HG02943 (cell line): ENCODE results near the gene CHST7.

Source experiments
- ATAC-seq: cut with Tn5 transposase; IDR thresholded peaks from one replicate; pipeline ENCODE4 v1.9.1; 2021; ENCODE audit warnings: mild to moderate bottlenecking, low read depth, moderate library complexity; ENCODE audit not compliant: unreplicated experiment

CHST7 gene

DNA sequence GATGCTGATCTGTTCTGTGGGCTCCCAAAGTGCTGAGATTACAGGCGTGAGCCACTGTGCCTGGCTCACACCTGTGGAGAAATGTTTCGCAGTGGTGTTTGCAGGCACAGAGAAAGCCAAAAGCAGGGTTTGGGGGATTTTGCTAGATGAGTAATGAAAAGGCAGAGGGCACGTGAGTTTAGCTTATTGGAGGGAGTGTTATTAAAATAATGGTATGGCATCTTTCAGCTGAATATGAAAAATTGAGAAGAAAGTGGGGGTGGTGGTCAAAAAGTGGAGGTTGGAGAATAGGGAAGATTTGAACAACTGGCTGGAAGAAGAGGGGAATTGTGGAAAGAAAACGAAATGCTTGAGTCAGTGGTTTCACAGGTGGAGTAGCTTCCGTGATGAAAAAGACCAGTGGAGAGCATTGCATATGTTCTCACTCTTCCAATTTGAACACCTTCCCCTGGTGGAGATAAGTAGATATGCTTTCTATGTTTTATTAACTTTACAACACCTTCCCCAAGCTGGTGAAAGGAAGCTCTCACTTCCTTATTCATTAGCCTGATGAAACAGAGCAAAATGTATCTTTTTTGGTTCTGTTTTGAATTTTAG, 1.1 kb upstream of the CHST7 start:
- ATAC-seq, result peak; percentile 39

DNA sequence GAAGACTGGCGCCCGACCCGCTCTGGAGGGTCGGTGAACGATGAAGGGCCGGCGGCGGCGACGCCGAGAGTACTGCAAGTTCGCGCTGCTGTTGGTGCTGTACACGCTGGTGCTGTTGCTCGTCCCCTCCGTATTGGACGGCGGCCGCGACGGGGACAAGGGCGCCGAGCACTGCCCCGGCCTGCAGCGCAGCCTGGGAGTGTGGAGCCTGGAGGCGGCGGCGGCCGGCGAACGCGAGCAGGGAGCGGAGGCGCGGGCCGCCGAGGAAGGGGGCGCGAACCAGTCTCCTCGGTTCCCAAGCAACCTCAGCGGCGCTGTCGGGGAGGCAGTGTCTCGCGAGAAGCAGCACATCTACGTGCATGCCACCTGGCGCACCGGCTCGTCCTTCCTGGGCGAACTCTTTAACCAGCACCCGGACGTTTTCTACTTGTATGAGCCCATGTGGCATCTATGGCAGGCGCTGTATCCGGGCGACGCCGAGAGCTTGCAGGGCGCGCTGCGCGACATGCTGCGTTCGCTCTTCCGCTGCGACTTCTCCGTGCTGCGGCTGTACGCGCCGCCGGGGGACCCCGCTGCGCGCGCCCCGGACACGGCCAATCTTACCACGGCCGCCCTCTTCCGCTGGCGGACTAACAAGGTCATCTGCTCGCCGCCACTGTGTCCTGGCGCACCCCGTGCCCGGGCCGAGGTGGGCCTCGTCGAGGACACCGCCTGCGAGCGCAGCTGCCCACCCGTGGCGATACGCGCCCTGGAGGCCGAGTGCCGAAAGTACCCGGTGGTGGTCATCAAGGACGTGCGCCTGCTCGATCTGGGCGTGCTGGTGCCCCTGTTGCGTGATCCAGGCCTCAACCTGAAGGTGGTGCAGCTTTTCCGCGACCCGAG, 568 bp downstream of the CHST7 start:
- ATAC-seq, result peak; percentile 41

DNA sequence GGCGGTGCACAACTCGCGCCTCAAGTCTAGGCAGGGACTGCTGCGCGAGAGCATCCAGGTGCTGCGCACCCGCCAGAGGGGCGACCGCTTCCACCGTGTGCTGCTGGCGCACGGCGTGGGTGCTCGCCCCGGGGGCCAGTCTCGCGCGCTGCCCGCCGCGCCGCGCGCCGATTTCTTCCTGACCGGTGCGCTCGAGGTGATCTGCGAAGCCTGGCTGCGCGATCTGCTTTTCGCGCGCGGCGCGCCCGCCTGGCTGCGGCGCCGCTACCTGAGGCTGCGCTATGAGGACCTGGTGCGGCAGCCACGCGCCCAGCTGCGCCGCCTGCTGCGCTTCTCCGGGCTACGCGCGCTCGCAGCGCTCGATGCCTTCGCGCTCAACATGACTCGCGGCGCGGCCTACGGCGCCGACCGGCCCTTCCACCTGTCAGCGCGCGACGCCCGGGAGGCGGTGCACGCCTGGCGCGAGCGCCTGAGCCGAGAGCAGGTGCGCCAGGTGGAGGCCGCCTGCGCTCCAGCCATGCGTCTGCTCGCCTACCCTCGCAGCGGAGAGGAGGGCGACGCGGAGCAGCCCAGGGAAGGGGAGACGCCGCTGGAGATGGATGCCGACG, 1.3 kb downstream of the CHST7 start:
- peak; percentile 4 for ATAC-seq

DNA sequence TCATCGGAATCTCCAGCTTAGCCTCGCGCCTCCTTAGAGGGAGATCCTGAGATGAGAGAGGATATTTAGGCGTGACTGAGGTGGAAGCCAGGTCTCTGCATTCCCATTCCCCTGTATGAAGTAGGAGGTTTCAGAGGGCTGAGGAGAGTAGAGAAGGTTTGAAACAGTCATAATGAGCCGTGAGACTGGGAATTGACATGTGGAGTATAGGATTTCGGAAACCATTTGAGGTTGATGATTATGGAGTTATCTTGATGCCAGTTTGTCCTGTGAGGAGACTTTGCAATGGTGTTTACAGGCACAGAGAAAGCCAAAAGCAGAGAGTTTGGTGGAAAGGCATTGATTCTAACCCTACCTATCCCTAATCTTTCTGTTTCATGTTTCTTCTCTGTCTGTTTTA, 2.0 kb downstream of the CHST7 start:
- no peak for ATAC-seq

DNA sequence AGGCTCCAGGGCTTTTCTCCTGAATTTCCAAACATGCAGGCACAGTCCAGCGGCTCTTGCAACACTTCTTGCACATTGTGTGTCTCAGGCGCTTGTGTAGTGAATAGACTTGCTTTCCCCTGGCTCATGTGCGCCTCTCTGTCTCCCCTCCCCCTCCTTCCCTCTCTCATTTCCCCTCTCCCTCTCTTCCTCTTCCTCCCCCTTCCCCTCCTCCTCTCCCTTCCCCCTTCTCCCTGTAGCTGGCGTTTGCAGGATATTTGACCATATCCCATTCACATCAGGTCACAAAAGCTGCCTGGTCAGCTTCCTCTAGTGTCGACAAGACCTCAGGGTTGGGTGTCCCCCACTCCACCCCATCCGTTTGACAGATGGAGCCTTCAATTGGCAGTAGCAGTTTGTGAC, 2.4 kb downstream of the CHST7 start:
- ATAC-seq, result no peak

DNA sequence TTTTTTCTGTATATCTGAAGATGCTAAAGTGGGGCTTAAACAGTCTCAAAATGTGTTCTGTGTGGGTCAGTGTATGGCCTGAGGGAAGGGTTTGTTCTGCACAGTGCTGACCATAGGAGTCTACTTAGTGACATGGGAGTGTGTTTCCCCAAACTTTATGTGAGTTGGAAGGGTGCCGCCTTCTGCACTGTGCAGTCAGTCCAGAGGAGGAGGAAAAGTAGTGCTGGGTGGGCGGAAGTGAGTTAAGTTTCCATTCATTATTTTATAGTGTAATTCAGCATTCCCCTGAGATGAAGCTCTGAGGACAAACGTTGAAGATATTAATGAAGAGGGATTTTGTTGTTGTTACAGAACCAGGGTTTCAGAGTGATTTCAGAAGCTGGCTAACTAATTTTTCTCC, 2.9 kb downstream of the CHST7 start:
- ATAC-seq, result no peak

DNA sequence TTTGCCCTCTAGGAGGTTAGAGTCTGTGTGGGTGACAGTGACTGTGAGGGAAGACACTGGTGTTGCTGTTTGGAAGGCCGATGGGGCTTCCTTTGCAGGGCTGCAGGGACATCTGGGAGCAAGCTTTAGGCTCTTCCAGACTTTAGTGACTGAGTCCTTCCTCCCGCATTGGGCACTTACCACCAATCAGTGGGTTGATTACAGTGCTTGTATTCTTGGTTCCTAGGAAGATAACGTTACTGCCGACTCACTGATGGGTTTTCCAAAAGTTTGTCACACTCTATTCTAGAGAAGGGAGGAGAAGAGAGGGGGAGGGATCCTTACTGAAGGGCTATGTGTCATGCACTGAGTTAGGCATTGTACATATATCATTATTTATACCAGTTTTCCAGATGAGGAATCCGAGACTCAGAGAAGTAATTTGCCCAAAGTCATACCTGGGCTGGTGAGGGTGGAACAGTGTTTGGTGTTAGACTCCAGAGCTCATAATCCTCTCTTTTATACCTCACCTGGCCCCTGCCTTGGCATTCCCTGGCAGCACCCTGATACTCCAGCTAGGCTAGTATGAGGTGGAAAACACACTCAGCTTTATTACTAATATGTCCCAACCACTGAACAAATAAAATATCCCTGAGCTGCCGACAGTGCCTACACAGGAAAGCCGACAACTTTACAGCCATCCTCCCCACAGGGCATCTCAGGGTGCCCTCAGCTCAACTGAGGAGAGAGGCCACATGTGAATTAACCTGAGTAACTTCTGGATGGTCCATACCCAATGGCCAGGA, 3.8 kb downstream of the CHST7 start:
- ATAC-seq, result no peak

DNA sequence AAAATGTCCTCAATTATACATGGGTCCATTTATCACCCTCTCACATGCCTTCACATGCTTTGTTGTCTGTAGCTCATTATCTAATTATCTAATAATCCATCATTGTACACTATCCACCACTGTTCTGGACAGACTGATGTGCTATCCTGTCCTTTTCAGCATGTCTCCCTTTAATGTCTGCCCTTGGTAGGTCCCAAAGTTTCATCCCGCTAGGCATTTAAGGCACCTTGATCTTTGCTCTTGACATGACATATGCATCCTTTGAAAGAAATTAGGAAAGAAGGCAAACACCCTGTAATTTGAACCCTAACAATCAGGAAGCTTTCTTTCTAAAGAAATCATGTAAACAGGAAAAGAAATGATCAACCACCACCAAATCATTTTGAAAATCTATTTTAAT, 5.7 kb downstream of the CHST7 start:
- no peak for ATAC-seq

DNA sequence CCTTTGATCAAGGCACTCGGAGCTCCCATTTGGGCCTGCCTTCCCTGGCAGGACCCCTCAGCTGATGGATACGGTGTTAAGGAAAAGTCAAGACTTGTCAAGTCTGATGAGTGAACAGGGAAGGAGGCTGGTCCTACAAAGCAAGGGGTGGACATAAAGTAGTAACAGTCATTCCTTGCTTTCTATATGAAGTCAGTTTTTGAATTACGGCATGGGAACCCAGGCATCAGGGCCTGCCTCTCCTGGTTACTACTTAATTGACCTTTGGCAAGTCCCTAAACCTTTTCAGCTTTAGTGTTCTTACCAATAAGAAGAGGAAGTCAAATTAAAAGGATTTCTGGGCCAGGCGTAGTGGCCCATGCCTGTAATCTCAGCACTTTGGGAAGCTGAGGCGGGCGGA, 7.0 kb downstream of the CHST7 start:
- ATAC-seq, result no peak

DNA sequence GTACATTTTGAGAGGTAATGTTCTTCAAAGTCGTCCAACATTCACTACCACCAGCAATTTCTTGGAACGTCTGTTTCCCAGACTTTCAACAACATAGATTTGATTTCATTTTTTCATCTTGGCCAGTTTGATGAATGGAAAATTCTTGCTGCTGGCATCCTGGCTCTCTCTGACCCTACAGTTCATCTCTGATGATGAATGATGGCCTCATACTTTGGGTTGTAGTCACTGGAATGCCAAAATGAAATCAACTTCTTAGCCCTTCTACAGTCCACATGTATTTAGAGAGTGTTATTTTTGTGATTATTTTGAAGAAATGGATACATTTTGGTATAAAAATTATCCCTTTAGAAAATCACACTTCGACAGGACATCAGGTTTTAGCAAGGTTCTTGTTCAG, 8.8 kb downstream of the CHST7 start:
- no peak for ATAC-seq

DNA sequence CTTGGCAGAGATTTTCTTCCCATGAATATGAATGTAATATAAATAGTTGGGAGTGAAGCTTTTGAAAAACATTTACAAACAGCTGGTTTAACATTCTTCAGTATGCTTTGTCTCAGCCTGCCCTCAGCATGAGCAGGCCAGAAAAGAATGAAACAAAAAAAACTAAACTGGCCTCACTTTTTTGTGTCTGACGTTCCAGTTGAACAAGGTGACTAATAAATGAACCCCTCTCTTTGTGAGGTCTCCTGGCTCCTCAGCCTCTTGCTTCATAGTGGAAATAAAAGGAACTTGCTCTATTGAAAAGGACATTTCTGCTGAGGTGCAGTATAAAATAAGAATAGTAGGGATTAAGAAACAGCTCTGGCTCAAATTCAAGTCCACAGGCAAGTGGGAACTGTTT, 9.4 kb downstream of the CHST7 start:
- no peak for ATAC-seq

DNA sequence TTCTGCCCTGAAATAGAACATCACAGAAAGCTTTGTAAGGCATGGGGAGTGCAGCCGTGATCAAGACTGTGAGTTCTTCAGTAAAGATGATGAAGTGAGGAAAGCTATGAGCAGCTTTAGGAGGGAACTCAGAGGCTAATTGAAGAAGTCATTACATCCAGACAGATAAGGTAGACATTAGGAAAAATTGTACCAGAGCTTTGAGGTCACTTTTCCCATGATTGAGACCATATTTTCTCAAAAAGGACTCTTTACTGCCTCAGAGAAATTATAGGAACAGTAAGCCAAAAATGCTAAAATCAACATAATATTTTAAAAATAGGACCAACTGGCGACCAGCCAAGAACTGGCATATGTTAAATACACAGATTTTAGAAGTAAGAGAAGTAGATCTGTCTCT, 11.2 kb downstream of the CHST7 start:
- ATAC-seq, result no peak

DNA sequence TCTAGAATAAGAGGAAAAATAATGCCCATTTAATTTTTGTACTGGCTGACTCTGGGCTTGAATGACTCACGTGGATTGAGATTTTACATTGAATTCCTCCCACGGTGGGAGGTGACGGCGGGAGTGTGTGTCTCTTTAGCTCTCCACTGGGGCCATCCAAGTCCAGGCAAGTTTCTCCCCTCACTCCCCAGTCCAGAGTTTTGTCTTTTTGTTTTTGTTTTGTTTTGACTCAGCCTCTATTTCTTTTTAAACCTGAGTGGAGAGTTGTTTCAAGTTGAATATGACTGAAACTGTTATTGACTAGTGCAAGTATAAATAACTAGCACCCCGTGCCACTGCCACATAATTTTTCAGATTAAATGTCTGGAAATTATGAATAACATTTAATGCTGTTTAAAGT, 13.6 kb downstream of the CHST7 start:
- ATAC-seq, result no peak

DNA sequence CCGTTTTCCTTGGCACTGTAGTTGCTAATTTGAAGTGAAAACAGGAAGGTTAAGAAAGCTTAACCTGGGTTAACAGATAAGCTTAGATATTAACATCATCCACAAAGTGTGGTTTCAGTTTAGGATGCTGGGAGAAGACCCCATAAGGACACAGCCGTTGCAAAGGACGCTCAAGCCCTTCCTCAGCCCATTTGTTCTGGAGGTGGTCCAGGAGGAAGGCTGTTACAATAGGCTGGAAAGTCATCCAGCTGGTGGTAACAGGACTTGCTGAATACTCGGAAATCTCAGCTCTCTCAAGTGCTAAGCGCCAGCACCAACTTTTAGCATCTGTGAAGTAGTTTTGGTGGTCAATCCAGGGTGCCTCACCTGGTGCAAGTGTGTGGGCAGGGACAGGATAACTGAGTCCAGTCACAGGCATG, 14.2 kb downstream of the CHST7 start:
- ATAC-seq, result no peak

DNA sequence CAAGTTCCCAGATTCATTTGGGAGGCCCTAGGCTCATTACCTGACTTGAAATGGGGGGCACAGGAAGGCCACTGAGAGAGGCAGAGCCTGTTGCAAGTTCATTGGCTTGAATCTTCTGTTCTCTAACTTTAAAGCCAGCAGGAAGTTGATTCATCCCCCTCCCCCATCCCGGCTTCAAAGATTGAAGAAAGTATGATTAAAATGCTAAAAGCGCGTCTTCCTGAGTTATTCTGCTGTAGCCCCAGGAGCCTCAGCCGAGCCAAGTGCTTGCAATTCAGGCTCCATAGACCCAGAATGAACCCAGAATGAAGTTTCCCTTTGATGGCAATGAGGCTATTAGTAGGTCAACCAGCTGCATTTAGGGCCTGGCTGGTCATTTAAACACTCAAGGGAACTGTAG, 14.7 kb downstream of the CHST7 start:
- no peak for ATAC-seq

DNA sequence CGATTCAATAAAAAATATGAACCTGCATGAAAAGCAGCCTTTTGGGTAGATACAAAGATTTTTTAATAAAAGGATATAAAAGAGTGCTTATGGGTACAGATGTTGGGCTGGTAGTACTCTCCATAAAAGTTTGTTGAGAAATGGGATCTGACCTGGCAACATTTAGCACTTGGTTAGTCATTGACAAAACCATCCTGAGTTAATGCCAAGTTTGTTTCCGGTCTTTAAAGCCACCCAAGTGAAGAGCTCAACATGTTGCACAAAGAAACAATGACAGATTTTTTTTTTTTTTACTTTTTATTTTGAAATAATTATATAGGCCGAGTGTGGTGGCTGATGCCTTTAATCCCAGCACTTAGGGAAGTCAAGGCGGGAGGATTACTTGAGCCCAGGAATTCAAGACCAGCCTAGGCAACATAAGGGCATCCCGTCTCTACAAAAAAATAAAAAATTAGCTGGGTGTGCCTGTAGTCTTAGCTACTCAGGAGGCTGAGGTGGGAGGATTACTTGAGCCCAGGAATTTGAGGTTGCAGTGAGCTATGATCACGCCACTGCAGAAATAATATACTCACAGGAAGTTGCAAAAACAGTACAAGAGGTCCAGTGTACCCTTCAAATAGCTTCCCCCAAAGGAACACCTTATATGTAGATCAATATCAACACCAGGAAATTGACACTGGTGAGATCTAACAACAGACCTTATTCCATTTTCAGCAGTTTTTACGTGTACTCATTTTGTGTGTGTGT, 16.6 kb downstream of the CHST7 start:
- ATAC-seq, result no peak

DNA sequence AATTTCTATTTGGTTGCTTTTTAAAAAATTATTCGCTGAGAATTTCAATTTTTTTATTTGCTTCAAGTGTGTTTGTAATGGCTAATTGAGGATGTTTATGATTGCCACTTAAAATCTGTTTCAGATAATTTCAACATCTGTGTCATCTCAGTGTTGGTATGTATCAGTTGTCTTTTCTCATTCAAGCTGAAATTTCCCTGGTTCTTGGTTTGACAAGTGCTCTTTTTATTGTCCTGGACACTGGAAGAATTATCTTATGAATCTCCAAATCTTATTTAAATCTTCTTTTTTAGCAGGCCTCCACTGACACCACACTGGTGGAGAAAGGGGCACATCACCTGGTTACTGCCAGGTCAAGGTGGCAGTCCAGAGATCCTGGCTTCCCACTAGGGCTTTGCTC, 21.5 kb downstream of the CHST7 start:
- no peak for ATAC-seq

DNA sequence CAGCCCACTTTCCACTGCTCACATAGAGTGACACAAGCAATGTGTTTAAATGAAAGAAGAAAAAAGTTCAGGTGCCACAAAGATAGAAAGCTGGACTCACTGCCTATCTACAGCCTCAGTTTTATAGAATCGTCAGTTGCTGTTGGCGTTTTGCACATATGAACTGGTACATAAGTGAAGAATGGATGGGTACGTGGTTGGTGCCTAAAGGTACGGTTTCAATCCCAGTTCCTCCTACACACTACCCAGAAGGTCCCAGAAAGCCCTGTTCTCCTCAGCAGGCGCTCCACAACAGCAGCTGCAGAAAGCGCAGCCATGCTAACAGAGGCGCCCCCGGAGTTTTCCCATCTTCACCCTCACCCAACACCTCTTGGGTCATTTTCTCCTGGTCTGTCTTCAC, 23.6 kb downstream of the CHST7 start:
- ATAC-seq, result no peak

DNA sequence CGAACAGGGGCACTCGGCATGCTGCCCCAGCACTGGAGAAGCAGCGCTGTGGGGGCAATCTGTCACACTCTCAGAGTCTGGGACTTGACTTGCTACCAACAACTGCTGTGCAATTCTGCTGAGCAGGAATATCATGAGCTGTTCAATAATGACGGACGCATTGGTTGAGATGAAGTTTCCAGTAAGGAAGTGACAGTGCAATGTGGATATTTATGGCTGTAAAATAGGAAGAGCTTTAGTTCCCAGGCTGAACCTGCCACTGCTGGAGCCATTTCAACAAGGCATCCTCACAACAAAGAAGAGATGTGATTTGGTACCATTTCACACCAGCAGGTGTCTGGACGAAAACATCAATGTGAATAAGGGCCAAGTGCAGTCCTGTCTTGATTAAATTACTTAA, 24.2 kb downstream of the CHST7 start:
- ATAC-seq, result no peak

DNA sequence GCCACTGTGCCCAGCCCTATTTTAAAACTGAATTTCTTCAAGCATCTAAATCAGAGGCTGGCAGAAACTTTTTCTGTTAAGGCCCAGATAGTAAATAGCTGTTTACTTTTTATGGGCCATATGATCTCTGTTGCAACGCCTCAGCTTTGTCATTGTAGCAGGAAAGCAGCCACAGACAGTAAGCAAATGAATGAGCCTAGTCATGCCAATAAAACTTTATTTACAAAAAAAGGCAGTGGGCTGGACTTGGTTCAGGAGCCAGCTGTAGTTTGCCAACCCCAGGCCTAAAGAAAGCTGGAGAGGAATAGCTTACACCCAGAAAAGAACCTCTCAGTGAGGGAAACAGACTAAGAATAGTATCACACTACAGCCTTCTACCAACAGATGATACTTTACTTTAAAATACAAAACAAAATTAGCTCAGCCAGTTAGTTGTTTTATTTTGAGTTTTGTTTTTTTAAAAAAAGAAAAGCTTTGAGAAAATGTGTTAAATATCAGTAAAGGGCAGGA, 25.5 kb downstream of the CHST7 start:
- no peak for ATAC-seq
